GM18907 (cell line): Measurements from ENCODE around the gene TULP1.
"Not testable (repeated sequence)": the region's sequence is repeated elsewhere in the genome, so short reads cannot be mapped to it uniquely, and the experiment has no call there.

Experiments
- ATAC-seq: cut with Tn5 transposase; IDR thresholded peaks from one replicate; pipeline ENCODE4 v1.9.1; 2021; ENCODE audit warnings: mild to moderate bottlenecking, moderate library complexity; ENCODE audit not compliant: unreplicated experiment

Gene TULP1

GRCh38 chr6:35522151-35522550 lies 9.5 kb upstream of the TULP1 start:
- ATAC-seq: no peak

DNA sequence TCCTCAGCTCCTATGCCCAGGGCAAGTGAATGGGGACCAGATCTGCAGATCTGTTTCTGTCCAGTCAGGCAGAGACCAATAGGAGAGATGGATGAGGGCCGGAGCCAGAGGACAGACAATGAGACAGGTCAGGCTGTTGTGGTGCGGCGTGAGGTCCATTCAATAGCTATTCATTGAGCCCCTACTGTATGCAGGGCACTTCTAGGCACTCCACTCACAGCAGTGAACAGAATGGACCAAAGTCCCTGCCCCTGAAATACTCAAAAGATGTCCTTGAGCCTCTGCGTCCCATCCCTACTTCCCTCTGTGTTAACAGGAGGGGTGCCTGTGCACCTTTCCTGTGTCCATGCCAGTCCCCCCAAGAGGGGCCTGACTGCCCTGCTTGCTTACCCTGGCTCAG lies 8.5 kb upstream of the TULP1 start:
- ATAC-seq: no peak

- no peak for ATAC-seq
These were observed 6.8 kb upstream of the TULP1 start for GRCh38 chr6:35519313-35520015.

DNA sequence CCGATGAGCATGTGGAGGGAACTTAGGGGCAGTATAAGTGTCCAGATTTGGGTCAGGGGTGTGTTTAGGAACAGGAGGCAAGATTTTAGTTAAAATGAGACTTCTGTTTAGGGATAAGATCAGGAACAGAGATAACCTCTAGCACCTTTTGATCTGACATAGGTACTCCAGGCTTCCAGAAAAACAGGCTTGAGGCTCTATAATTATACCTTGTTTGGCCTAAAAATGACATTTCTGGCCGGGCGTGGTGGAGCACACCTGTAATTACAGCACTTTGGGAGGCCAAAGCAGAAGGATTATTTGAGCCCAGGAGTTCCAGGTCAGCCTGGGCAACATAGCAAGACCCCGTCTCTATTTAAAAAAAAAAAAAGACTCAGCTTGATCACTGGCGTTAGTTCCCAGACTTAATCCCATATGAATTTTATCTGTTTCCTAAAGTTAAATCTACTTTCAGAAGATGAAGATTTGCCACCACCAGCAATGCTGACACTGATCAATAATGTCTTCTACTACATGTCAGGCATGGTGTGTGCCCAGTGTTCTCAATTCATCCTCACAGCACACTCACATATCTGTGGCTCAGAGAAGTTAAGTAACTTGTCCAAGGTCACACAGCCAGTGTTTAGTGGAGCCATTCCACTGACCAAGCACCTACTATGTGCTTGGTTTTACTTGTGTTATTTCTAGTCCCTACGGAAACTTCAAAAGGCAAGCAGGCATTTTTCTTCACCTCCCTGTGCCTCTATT lies 6.0 kb upstream of the TULP1 start:
- ATAC-seq: no peak

GRCh38 chr6:35517978-35518377 lies 5.3 kb upstream of the TULP1 start:
- ATAC-seq: not testable (repeated sequence)

DNA sequence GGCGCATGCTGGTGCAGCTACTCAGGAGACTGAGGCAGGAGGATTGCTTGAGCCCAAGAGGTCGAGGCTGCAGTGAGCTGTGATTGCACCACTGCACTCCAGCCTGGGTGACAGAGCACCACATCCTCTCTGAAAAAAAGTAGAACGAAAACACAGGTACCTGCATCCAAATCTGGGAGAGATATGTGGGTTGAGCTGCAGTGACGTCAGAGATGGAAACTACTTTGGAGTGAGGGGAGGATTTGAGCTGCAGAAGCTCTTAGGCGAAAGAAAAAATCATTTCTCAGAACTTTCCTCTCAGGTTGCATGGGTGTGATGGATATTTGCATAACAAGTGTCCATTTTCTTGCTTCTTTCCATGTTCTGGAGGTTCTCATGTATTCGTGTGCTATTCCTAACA lies 4.0 kb upstream of the TULP1 start:
- no peak for ATAC-seq

DNA sequence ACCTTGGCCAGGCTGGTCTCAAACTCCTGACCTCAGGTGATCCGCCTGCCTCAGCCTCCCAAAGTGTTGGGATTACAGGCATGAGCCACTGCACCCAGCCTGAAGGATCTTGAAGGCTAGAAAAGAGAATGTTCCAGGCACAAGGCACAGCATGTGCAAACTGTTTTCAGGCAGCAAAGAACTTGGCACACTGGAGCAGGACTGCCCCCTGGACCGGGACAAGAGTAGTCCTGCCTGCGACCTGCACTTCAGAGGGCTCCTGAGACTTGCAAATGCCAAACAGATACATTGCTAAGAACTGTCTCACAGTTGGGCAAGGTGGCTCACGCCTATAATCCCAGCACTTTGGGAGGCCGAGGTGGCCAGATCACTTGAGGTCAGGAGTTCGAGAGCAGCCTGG lies 3.2 kb upstream of the TULP1 start:
- not testable (repeated sequence) for ATAC-seq

DNA sequence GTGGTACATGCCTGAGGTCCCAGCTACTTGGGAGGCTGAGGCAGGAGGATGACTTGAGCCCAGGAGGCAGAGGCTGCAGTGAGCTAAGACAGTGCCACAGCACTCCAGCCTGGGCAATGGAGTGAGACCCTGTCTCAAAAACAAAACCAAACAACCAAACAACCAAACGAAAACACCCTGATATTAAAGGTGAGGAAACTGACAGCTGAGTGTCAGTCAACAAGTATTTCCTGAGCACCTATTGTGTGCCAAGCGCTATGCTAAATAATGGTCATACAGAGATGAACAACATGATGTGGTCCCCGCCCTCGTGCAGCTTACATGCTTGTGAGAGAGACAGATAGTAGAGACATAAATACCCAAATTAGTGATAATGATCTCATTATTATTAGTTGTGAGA lies 1.9 kb upstream of the TULP1 start:
- no peak for ATAC-seq

DNA sequence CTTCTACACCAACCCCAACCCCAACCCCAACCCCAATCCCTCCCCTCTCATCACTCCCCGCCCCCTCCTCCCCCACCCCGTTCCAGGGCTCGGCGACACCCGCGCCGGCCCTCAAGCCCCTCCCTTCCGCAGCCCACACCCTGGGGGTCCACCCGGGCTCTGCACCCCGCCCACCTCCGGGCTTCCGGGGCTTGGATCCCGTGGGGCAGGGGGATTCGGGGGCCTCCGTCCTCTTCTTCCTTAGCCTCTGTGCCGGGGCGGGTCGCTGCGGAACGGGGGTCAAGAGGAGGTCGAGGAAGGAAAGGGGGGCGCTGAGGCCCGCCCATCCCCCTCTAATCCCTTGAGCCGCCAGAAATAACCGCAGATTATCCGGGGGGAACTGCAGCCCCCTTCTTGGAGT lies 690 bp downstream of the TULP1 start:
- no peak for ATAC-seq

DNA sequence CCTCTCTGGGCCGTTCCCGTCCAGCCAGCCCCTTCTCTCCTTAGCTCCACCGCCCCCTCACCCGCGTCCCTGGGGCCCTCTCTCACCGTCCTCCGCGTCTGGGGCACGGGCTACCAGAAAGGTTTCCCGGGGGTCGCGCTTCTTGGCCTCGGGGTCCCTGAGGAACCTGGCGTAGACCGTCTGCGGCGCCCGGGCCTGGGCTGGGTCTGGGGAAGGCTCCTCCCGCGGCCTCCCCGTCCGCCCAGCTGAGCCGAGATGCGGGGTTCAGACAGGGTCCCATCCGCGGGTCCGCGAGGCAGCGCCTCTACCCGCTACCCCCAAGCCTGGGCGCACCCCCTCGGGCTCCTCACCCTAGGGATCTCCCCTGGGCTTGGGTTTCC lies 1.1 kb downstream of the TULP1 start:
- no peak for ATAC-seq

GRCh38 chr6:35510916-35511561 lies 1.7 kb downstream of the TULP1 start:
- no peak for ATAC-seq

- no peak for ATAC-seq
These were observed 4.2 kb downstream of the TULP1 start for GRCh38 chr6:35508542-35508941.

DNA sequence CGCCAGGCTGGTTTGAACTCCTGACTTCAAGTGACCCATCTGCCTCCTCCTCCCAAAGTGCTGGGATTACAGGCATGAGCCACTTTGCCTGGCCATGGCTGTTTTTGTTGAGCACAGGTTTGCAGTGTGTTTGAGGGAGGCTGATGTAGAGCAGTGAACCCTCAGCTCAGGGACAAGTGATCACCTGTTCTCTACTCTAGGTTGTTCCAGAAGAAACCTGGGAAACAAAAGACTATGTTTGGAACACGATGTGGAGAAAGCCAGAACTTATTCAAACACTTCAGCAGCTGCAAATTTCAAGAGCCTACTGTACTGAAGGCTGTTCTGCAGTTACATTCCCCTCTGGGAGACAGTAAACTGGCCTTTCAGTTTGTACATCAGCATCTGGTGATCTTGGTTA lies 4.7 kb downstream of the TULP1 start:
- no peak for ATAC-seq

GRCh38 chr6:35507221-35507620 lies 5.5 kb downstream of the TULP1 start:
- ATAC-seq: no peak

DNA sequence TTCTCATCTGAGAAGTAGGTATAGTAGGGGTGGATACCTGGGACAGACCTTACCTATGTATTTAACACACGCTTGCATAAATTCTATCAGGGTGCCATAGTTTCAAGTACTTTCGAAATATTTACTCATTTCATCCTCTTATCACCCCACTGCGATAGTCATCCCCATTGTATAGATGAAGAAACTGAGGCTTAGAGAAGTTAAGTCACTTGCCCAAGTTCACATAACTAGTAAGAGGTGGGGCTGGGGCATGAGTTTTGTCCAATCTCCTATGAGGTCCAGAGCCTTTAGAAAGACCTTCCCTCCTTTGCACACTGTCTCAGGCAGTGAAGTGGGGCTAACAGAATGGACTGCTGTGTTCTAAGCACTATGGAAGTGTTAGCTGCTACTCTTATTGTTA lies 6.2 kb downstream of the TULP1 start:
- ATAC-seq: no peak

DNA sequence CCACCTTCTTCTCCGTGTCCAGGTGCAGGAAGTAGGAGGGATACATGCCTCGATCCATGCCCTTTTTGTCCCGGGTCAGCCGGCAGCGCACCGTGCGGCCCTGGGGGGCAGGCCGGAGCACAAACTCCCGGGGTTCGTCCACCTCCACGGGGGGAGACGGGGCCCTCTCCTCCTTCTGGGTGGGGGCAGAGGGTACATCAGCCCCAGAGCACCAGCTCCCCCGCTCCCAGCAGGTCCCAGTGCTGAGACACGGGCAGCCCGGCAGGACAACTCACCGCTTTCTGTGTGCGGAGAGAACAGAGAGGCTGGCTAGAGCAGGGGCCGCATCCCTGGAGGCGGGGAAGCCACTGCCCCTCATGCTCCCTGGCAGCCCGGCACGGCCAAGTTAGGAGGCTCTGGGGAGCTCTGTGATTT lies 6.7 kb downstream of the TULP1 start:
- ATAC-seq: no peak

DNA sequence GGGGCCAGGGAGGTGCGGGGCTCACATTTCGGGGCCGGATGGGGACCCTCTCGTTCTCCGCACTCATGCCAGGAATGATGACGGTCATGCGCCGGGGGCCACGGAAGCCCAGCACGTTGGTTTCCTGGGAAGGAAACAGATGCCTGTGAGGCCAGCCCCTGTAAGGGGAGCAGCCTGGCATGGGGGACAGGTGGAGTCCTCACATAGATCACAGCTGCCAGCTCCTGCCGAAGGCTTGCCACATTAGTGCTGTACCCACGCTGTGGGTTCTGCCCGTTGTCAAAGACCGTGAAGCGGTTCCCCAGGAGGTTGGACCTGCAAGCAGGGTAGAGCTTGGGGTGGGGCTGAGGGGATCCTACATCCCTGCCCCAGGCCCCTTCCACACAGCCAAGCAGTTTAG lies 9.2 kb downstream of the TULP1 start:
- no peak for ATAC-seq

DNA sequence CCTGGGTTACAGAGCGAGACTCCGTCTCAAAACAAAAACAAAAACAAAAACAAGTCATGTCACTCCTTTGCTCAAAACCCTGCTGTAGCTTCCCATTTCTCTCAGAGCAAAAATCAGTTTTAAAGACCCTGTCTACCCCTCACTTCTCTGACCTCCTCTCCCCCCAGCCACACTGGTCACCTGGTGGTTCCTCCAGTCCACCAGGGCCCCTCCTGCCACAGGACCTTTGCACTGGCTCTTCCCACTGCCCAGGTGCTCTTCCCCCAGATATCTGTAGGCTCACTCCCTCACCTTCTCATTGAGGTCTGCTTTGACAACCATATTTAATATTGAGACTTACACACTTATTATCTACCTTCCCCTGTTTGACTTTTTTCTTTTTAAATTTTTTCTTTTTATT lies 10.9 kb downstream of the TULP1 start:
- no peak for ATAC-seq

DNA sequence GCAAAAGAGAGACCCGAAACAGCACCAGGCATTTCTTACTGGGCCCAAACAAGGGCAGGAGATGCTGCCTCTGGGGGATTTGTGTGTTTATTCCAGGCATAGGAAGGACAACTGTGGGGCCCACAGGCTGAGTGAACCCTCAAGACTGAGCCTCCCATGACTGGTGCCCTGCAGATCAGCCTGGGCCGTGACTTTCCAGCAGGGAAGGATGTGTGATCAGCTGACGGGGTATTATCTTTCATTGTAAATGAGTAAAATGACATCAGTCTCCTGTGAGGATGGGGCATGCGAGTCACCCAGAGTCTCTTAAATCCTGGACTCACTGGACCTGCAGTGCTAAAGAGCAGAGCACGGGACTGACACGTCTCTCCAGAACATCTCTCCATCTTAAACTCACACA lies 11.9 kb downstream of the TULP1 start:
- no peak for ATAC-seq

GRCh38 chr6:35499372-35499771 lies 13.3 kb downstream of the TULP1 start:
- no peak for ATAC-seq

DNA sequence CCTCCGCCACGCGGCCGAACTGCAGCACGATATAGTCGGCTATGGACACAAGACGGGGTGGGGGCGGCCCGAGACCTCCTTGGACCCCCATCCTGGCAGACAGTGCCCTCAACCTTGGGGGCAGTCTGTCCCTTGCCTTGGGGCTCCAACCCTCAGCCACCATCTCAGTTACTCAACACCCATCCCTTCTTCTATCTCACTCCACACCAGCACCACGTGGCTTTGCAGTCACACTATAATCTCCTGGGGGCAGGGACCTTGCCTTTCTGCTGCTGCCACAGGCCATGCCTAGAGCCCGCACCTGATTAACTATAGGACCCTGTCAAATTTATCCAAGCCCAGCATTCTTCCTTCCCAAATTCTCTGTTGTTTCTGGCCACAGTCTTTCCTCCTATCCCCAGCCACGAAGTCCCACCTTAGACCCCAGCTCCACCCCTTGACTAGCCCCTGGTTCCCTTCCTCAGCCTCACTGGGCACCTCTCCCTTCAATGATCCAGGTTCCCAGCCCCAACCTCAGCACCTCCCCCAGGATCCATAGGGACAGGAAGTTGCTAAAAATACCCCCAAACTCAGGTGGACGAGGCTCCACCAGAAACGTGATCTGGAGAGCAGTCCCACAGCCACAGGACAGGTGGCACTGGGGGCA lies 14.2 kb downstream of the TULP1 start:
- no peak for ATAC-seq
